ENCODE data around the gene TMEM184B.

Gene TMEM184B

GRCh38 chr22:38282397-38282796 lies 9.6 kb upstream of the TMEM184B start:
- TF ChIP-seq ZFP30 (CRISPR knock-in tag; IDR thresholded peaks at IDR 0.05) = no peak
- no peak for TF ChIP-seq ARNTL (CRISPR knock-in tag; IDR thresholded peaks at IDR 0.05; ENCODE audit: borderline replicate concordance, low read depth)
- no peak for TF ChIP-seq TCF4 (CRISPR knock-in tag; IDR thresholded peaks at IDR 0.05; ENCODE audit: borderline replicate concordance)
- no peak for TF ChIP-seq ZC3H10 (CRISPR knock-in tag; IDR thresholded peaks at IDR 0.05)
- no peak for TF ChIP-seq OSR1 (CRISPR knock-in tag; IDR thresholded peaks at IDR 0.05)
- TF ChIP-seq POU6F1 (CRISPR knock-in tag; IDR thresholded peaks at IDR 0.05; ENCODE audit: borderline replicate concordance, low read depth) = no peak
- ATAC-seq = no peak

GRCh38 chr22:38276166-38276565 lies 3.4 kb upstream of the TMEM184B start:
- TF ChIP-seq ARNTL (CRISPR knock-in tag; IDR thresholded peaks at IDR 0.05; ENCODE audit: borderline replicate concordance, low read depth) (no peak), ZNF70 (CRISPR knock-in tag; IDR thresholded peaks at IDR 0.05) (no peak), ZFP30 (CRISPR knock-in tag; IDR thresholded peaks at IDR 0.05) (no peak), PPARA (CRISPR knock-in tag; IDR thresholded peaks at IDR 0.05; ENCODE audit: borderline replicate concordance) (no peak), OSR1 (CRISPR knock-in tag; IDR thresholded peaks at IDR 0.05) (no peak), ISL1 (CRISPR knock-in tag; IDR thresholded peaks at IDR 0.05) (no peak), POU6F1 (CRISPR knock-in tag; IDR thresholded peaks at IDR 0.05; ENCODE audit: borderline replicate concordance, low read depth) (no peak), ESRRG (CRISPR knock-in tag; IDR thresholded peaks at IDR 0.05) (no peak)
- no peak for ATAC-seq

- ATAC-seq = peak; percentile 24; the same call in 2 of the 3 replicates
- TF ChIP-seq PATZ1 (CRISPR knock-in tag; IDR thresholded peaks at IDR 0.05; ENCODE audit: borderline replicate concordance) = no peak
- no peak for TF ChIP-seq ZFP3 (CRISPR knock-in tag; IDR thresholded peaks at IDR 0.05)
- TF ChIP-seq CREB5 (CRISPR knock-in tag; IDR thresholded peaks at IDR 0.05; ENCODE audit: low read depth) = no peak
- no peak for TF ChIP-seq TCF4 (CRISPR knock-in tag; IDR thresholded peaks at IDR 0.05; ENCODE audit: borderline replicate concordance)
- TF ChIP-seq PPARA (CRISPR knock-in tag; IDR thresholded peaks at IDR 0.05; ENCODE audit: borderline replicate concordance) = no peak
- no peak for TF ChIP-seq ZC3H10 (CRISPR knock-in tag; IDR thresholded peaks at IDR 0.05)
- no peak for TF ChIP-seq CSDC2 (CRISPR knock-in tag; IDR thresholded peaks at IDR 0.05)
- no peak for TF ChIP-seq SNAI2 (CRISPR knock-in tag; IDR thresholded peaks at IDR 0.05)
- no peak for TF ChIP-seq CSRNP3 (CRISPR knock-in tag; IDR thresholded peaks at IDR 0.05)
- no peak for TF ChIP-seq GLIS3 (CRISPR knock-in tag; IDR thresholded peaks at IDR 0.05)
- TF ChIP-seq TSHZ2 (CRISPR knock-in tag; IDR thresholded peaks at IDR 0.05) = no peak
- TF ChIP-seq ARNTL (CRISPR knock-in tag; IDR thresholded peaks at IDR 0.05; ENCODE audit: borderline replicate concordance, low read depth) = no peak
- no peak for TF ChIP-seq ZNF70 (CRISPR knock-in tag; IDR thresholded peaks at IDR 0.05)
- TF ChIP-seq BACH2 (CRISPR knock-in tag; IDR thresholded peaks at IDR 0.05; ENCODE audit: borderline replicate concordance) = no peak
- no peak for TF ChIP-seq POU6F1 (CRISPR knock-in tag; IDR thresholded peaks at IDR 0.05; ENCODE audit: borderline replicate concordance, low read depth)
- TF ChIP-seq ZNF8 (CRISPR knock-in tag; IDR thresholded peaks at IDR 0.05) = no peak
- TF ChIP-seq TOX (CRISPR knock-in tag; IDR thresholded peaks at IDR 0.05; ENCODE audit: borderline replicate concordance) = no peak
- no peak for TF ChIP-seq ESRRG (CRISPR knock-in tag; IDR thresholded peaks at IDR 0.05)
Measured at GRCh38 chr22:38273135-38273826, 471 bp upstream of the TMEM184B start.
